Measurements from ENCODE around the gene PEX5.

PEX5 gene

GRCh38 chr12:7189398-7190267 is at the start of gene PEX5:
Gene PEX5 (plus strand): TSS chr12:7189686. CDS start chr12:7190378, 692 bp downstream.
- DNase-seq: peak; percentile 88 to 90

- no peak for DNase-seq
Measured at GRCh38 chr12:7141351-7142005, 48.0 kb upstream of the PEX5 start.

DNA sequence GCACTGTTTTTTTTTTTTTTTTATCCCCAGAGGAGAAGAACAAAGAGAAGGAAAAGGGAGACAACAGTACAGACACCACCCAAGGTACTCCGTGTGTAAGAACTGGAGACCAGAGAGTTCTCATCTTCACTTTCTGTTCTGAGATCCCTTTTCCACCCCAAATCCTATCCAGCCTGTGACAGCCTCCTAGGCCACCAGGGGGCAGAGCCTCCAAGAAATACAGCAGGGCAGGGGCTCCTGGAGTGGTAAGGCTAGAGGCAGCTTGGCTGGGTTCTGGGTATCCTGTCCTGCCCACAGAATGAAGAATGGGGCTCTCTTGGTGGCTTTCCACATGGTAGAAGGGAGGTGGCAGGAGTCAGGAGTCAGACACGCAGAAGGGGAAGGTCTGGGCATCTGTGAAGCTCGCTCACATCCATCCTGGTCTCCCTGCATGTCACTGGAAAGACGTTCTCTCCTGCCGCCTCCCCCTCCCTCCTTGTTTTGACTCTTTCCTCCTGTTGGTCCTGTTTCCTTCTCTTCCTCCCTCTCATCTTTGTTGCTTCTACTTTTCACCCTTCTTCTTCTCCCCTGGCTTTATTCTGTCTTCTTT is 47.3 kb upstream of the PEX5 start:
- peak; percentile 38 to 68 for DNase-seq

DNA sequence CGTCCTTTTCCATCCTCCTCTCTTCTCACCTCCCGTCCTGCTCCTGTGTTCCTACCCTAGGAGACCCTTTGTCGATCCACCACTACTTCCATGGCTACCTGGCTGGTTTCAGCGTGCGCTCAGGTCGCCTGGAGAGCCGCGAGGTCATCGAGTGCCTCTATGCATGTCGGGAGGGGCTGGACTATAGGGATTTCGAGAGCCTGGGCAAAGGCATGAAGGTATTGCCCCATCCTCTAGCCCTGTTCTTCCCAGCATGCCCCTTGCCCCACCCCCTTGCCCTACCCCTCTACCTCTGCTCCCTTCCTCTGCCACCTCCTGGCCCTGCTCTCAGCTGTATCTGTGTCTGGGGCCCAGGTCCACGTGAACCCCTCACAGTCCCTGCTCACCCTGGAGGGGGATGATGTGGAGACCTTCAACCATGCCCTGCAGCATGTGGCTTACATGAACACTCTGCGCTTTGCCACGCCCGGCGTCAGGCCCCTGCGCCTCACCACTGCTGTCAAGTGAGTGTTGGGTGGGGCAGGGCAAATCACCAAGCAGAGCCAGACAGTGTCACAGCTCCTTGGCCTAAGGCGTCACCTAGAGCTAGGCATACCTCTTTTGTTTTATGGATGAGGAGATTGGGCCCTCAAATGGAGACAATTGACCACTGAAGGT is 46.5 kb upstream of the PEX5 start:
- no peak for DNase-seq

- DNase-seq: no peak
Measured at GRCh38 chr12:7143564-7143963, 45.9 kb upstream of the PEX5 start.

DNA sequence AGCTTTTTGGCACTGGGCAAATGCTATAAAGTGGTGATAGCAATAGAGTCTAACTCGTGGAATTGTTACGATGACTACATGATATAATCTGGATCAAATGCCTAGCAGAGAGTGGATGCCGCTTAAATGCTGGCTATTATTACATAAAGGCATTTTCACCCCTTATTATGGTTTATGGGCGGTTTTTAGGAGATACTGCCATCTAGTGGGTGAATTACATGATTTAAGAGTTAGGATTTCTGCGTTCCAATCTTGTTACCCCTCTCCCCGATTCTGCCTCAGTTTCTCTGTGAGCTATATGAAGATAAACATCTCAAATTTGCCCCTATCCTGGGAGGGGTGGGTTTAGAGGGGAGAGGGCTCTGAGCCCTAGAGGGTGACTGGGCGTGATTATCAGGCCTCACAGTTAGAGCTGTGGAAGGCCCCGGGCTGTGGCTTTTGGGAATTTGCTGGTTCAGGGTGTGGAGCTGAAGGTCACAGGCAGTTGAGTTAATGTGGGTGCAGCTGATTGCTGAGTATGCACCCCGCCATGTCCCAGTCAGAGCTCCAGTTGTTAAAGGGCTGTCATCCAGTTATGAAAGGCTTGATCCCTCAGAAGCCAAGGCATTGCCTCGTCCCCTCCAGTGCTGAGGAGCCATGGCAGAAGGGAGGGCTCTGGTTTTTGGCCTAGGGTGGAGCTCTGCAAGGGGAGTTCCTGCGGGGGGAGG is 44.9 kb upstream of the PEX5 start:
- peak in 1 of 2 donors; percentile 44 for DNase-seq

DNA sequence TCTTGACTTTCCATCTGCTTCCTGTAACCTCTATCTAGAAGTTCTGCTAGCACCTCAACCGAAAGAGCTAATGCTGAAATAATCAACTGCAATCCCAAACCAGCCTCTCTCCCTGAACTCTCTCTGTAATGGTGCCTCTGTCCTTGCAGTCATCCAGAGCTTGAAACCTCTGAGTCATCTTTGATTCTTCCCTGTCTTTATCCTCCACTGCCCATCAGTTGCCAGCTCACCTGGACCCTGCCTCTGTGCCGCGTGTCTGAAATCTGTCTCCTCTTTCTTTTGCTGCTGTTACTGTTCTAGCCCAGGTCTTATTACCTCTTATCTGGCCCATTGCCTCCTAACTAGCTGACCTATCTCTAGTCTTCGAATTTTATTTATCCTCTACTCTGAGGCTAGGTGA is 43.8 kb upstream of the PEX5 start:
- no peak for DNase-seq

DNA sequence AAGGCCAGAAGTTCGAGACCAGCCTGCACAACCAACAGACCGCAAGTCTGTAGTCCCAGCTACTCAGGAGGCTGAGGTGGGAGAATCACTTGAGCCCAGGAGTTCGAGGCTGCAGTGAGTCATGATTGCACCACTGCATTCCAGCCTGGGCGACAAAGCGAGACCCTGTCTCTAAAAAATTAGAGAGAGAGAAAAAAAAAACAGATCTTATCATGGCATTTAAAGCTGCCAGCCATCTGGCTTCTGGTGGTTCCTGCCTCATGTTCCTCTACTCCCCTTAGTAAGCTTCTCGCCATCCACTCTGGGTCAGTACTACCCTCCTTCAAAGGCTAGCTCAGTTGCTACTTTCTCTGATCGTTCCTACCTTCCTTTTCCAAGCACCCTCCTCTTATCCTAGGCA is 43.3 kb upstream of the PEX5 start:
- DNase-seq: no peak

GRCh38 chr12:7146906-7147305 is 42.6 kb upstream of the PEX5 start:
- DNase-seq: no peak

DNA sequence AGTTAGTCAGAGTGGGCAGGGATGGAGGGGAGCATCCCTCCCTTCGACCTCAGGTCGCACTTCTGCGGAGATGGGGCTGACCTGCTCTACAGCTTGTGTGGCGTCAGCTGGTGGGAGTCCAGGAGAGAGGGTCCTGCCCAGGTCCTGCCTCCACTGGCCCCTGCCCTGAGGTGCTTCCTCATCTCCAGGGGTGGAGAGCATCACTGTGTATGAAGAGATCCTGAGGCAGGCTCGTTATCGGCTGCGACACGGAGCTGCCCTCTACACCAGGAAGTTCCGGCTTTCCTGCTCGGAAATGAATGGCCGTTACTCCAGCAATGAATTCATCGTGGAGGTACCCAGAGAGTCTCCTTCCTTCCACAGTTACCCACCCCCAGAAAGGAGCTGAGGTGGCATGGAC is 39.1 kb upstream of the PEX5 start:
- no peak for DNase-seq

- no peak for DNase-seq
Measured at GRCh38 chr12:7150841-7151240, 38.6 kb upstream of the PEX5 start.

- no peak for DNase-seq
Measured at GRCh38 chr12:7151532-7151931, 38.0 kb upstream of the PEX5 start.

DNA sequence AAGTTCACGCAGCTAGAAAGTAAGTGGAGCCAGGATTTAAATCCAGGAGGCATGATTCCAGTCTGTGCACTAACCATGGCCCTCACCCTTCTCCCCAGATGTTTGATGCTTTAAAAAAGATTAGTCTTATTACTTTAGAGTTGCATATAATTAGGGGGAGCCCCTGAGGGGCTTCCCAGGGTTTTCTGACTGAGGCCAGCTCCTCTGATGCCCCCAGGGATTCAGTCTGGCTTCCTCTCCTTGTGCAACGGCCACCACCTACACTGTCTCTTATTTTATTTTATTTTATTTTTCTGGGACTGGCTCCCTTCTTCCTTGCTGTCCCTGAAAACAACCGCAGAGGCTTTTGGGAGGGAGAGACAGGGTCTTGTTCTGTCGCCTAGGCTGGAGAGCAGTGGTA is 36.7 kb upstream of the PEX5 start:
- no peak for DNase-seq

DNA sequence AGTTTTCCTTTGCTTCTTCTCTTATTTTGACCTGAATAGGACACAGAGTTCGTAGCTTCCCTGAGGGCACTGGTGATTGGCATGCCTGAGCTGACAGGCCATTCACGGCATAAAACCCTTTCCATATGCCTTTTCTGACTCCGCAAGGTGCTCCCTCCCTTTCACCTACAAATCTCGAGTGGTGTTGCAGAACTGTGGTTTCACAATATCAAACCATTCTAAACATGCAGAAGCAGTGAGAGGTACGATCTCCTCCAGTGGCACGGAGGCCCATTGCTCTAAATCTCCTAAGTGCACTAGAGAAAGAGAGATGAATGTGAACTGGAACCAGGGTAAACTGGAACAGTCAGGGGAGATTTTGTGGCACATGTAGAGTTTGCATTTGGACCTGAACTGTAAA is 35.4 kb upstream of the PEX5 start:
- no peak for DNase-seq

- DNase-seq: no peak
Measured at GRCh38 chr12:7154901-7155470, 34.5 kb upstream of the PEX5 start.

DNA sequence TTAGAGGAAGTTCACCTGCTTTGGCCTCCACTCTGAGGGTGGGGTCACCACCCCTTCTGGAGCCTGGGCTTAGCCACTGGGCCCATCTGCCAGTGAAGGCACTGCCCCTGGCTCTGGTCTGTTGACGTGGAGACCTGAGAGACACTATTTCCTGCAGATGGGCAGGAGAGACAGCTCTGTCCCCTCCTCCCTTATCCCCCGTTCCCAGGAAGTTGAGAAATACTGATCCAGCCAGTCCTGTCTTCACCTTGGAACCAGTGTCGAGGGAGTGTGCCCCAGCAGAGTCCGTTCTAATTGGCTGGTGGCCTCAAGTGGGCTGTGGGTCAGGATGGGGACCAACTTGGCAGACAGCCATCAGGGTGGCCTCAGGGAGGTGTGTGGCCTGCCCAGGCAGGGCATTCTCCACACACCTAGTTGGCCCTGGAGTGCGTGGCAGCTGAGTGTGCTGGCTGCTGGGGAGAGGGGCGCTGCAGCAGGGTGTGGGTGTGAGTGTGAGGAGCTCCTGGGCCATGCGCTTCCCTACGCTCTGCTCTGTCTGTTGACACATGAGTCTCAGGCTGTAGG is 33.9 kb upstream of the PEX5 start:
- no peak for DNase-seq

DNA sequence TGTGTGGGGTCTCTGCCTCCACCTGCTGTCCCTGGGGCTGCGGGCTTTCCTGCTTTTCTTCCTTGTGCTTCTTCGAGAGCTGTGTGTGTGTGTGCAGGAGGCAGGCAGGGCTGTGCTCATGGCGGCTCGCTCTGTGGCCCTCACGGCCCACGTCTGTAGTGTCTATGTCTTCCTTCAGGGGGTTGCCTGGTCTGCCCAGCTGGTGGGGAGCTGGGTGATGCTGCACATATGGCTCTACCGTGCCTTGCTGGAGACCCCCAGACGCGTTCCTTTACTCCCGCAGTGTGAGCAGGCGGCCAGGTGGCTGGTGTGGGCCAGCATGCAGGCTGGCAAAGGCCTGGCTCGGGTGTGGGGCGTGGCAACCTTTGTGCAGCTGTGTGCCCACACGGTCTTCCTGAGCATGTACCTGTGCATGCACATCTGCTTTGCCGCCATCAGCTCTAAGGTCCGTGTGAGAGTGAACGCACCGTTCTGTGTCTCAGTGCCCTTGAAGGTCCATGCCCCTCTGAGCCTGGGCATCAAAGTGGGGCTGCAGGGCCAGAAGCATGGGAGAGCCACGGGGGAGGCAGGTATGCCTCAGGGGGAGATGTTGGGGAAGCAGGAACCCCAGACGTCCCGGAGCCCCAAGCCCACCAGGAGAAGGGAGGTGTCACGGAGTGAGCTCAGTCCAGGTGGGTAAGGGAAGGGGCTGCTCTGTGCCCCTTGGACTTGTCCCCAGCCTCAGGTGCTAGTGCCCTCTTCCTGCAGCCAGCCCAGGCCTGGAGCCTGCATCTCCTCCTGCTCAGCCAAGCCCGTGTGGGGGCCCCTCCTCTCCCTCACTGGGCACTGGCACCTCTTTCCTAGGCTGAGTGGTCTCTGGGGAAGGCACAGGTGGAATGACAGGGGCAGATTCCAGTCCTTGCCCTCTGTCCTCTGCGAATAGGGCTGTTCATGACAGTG is 33.0 kb upstream of the PEX5 start:
- DNase-seq: no peak

- DNase-seq: no peak
Measured at GRCh38 chr12:7157391-7157790, 32.1 kb upstream of the PEX5 start.

- no peak for DNase-seq
Measured at GRCh38 chr12:7158781-7159609, 30.5 kb upstream of the PEX5 start.

DNA sequence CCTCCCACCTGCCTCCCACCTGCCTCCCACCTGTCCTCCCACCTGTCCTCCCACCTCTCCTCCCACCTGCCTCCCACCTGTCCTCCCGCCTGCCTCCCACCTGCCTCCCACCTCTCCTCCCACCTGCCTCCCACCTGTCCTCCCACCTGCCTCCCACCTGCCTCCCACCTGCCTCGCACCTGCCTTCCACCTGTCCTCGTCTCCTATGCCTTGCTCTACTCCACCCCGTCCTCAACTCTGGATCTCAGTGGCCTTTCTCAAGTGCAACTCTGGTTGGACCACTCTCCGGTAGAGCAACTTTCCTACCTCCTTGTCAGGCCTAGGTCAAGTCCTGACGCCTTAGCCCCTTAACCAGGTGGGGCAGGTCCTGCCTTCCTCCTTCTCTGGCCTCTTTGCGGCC is 29.3 kb upstream of the PEX5 start:
- DNase-seq: no peak

All from CD4-positive, alpha-beta T cell treated with Interferon alpha-2 for 1 hour (primary cell).